ENCODE data around the gene MFN2.
"Not testable (repeated sequence)": the region's sequence is repeated elsewhere in the genome, so short reads cannot be mapped to it uniquely, and the experiment has no call there.

DNA sequence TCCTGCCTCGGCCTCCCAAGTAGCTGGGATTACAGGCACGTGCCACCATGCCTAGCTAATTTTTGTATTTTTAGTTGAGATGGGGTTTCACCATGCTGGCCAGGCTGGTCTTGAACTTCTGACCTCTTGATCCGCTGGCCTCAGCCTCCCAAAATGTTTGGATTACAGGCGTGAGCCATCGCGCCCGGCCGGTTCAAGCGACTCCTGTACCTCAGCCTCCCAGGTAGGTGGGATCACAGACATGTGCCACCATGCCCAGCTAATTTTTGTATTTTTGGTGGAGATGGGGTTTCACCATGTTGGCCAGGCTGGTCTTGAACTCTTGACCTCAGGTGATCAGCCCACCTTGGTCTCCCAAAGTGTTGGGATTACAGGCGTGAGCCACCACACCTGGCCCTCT lies 44.5 kb upstream of the MFN2 start:
- not testable (repeated sequence) for TF ChIP-seq YY1 (IDR thresholded peaks at IDR 0.05; ENCODE audit: insufficient read depth, insufficient read length); SUZ12 (IDR thresholded peaks at IDR 0.05; ENCODE audit: extremely low read depth, insufficient read depth, insufficient read length); ZNF274 (IDR thresholded peaks at IDR 0.05; ENCODE audit: low read depth, low read length)

Data from NT2/D1 (cell line).